Large intestine (tissue), 3 donors: Measurements from ENCODE around the gene ARMH2. TPM values are rescaled to one million over a fixed set of nuclear protein-coding genes. Genes with fewer than 3 reads are reported as not detected.

Source experiments
- DNase-seq, 2 donors: peaks; one replicate each; pipeline versions ENCODE4 v3.0.0 to v3.0.0-alpha.2; 2013
- H3K27ac ChIP-seq: one replicate; pipeline ENCODE4 v1.5.1; 2013; ENCODE audit warnings: low read length
- H3K27me3 ChIP-seq: 2 replicates; pipeline ENCODE4 v1.6.1; 2013; ENCODE audit warnings: low read length; ENCODE audit not compliant: control insufficient read depth, insufficient read depth
- H3K36me3 ChIP-seq: 2 replicates; pipeline ENCODE4 v1.6.1; 2013; ENCODE audit warnings: low read length; ENCODE audit not compliant: control insufficient read depth, insufficient read depth
- H3K4me1 ChIP-seq: one replicate; pipeline ENCODE4 v1.6.1; 2013; ENCODE audit warnings: low read length; ENCODE audit not compliant: control insufficient read depth, insufficient read depth
- H3K4me3 ChIP-seq: one replicate; pipeline ENCODE4 v1.5.1; 2013; ENCODE audit warnings: low read length
- H3K9me3 ChIP-seq: one replicate; pipeline ENCODE4 v1.6.1; 2013; ENCODE audit warnings: mild to moderate bottlenecking, low read depth, low read length, moderate library complexity; ENCODE audit not compliant: control insufficient read depth
- WGBS: methylation state at CpG from one replicate; pipeline ENCODE4 v1.1.5; 2013; ENCODE audit warnings: low lambda C conversion rate; ENCODE audit not compliant: insufficient coverage; 5-methylcytosine and 5-hydroxymethylcytosine counted together
- polyA plus RNA-seq: library from polyadenylated mRNA; unstranded; fragments of 120-200 nt; gene quantifications from one replicate; pipeline ENCODE4 v1.2.1, GENCODE V29; 2013

ARMH2 gene
- polyA plus RNA-seq, 1 donor, result not detected

DNA sequence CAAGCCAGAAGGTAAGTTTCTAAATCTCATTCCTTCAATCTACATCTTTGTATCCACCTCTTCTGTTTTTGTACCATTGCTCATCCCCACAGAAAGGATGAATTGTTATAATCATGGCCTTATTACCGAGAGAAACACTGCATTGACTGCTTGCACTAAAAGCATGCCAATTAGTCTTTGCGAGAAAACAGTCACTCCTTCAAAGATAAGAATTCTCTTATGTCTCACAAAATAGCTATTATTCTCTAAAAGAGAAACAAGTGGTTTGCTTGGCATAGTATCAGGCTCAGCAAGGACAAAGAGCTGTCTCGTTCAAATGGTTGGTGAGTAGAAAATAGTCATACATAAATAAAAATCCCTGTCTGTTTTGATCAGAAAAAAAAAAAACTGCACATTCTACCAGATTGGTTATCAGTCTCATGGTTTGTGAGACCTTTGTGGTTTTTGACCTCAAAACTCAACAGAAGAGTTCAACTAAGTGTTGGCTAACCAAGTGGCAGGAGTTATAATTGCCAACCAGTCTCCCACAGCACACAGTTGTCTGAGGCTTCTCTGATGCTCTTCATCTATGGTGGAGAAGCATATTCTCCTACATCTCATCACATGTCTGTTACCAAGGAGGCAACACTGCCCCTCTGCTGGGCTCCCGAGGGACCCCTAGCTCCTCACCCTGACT is 35.1 kb upstream of the ARMH2 start:
- Histone ChIP-seq H3K9me3 (no peaks in the 10 kb centered on the region), H3K27me3 (no peaks in the 10 kb centered on the region), H3K4me1 (no peaks in the 10 kb centered on the region), H3K27ac (no peak overlapping the region), H3K4me3 (no peak overlapping the region), H3K36me3 (no peaks in the 10 kb centered on the region)
- 87% methylated on average over 3 of the region's 4 CpGs for WGBS
- DNase-seq, result no peak

DNA sequence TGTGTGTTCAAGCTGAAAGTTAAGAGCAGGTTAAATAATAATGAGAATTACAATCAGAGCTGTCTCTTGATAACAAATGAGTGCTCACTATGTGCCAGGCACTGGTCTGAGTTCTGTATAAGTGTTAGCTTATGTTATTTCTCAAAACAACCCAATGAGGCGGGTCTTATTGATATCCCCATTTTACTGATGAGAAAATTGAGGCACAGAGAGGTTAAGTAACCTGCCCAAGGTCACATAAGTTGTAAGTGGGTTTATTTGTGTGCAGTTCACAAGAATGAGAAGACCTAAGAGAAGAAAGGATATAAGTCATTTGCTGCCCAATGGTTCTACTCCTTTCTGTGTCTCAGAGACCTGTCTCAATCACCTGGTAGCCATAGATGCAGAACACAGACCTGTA is 34.1 kb upstream of the ARMH2 start:
- WGBS, result no CpG with 5 or more reads among the region's 1 CpG
- Histone ChIP-seq H3K27me3 (no peaks in the 10 kb centered on the region), H3K27ac (no peak overlapping the region), H3K4me1 (no peaks in the 10 kb centered on the region), H3K36me3 (no peaks in the 10 kb centered on the region), H3K9me3 (no peaks in the 10 kb centered on the region), H3K4me3 (no peak overlapping the region)
- no peak for DNase-seq

DNA sequence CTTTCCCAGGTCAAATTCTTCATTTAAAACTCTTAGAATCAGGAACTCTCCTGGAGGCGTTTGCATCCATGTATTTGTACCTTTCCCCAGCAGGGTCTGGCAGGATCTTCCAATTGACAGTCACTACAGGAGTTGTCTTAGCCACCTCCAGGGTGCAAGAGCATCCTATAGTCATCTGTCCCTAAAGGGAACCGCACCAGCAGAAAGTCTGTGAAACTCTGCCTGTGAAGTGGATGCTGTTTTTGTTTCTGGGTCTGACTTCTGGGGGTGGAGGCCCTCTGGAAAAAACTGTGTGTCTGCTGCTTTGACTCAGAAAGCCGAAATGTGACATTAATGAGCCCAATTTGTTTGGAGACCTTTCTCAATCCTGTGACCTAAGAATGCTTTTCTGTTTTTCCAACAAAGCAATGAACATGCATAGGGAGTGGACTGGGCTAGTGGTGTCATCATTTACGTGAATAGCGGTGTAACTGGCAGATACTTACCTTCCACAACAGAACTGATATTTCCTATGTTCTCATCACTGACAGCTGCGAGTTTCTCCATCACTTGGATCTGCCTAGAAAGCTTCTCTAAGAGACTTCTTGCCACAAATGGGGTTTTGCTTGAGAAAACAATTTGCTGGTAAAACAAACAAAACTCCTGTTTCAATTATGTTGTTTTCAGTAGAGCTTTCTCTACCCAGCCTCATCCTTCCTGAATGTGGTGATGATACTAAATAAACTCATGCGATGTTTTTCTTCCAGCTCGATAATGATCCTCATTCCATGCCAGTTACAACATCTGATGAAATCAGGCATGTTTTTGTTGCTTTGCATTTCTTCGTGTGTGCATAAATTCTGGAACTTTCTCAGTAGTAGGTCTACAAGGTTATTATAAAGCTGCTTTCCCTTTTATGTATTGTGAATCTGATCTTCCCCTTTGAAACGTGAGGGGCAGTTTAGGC is 33.3 kb upstream of the ARMH2 start:
- Histone ChIP-seq H3K27ac (no peak overlapping the region), H3K4me1 (no peaks in the 10 kb centered on the region), H3K27me3 (no peaks in the 10 kb centered on the region), H3K36me3 (no peaks in the 10 kb centered on the region), H3K4me3 (no peak overlapping the region), H3K9me3 (no peaks in the 10 kb centered on the region)
- DNase-seq, result no peak
- no CpG with 5 or more reads among the region's 10 CpGs for WGBS

DNA sequence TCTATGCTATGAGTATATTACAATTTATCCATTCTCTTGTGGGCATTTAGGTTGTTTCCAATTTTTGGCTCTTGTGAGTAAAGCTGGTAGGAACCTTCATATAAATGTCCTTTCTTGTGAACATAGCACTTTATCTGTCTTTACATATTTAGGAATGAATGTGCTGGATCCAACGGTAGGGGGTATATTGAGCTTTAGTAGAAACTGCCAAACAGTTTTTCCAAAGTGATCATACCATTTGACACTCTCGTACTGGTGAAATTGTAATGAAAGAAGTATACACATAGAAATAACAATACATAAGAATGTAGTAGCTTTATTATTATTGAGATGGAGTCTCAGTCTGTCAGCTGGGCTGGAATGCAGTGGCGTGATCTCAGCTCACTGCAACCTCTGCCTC is 30.9 kb upstream of the ARMH2 start:
- H3K36me3 ChIP-seq, result no peaks in the 10 kb centered on the region
- no CpG with 5 or more reads among the region's 3 CpGs for WGBS

DNA sequence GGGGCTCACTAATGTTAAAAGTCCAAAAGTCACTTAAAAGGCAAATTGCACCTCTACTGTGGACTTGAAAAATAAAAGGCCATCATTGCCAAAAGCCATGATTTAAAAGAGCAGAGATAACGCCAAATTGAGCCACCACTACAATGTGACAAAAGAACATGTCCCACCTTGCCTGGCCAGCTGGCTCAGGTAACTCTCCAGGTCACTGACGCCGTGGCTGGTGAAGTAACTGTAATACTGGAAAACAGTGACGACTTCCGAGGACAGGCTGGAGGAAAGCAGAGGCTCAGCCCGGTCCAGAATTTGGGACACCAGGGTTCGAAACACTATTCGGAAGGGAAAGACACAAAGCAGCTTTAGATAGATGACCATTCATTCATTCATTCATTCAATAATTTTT is 29.3 kb upstream of the ARMH2 start:
- Histone ChIP-seq H3K9me3 (no peaks in the 10 kb centered on the region), H3K36me3 (no peaks in the 10 kb centered on the region), H3K27ac (no peak overlapping the region), H3K4me3 (no peak overlapping the region), H3K4me1 (no peaks in the 10 kb centered on the region), H3K27me3 (no peaks in the 10 kb centered on the region)
- WGBS, result 100% methylated on average over 2 of the region's 8 CpGs
- no peak for DNase-seq

More for the DNA sequence above, 30.9 kb upstream of the ARMH2 start:
- Histone ChIP-seq H3K9me3 (no peaks in the 10 kb centered on the region), H3K27ac (no peak overlapping the region), H3K4me3 (no peak overlapping the region), H3K4me1 (no peaks in the 10 kb centered on the region), H3K27me3 (no peaks in the 10 kb centered on the region)
- DNase-seq, result no peak

DNA sequence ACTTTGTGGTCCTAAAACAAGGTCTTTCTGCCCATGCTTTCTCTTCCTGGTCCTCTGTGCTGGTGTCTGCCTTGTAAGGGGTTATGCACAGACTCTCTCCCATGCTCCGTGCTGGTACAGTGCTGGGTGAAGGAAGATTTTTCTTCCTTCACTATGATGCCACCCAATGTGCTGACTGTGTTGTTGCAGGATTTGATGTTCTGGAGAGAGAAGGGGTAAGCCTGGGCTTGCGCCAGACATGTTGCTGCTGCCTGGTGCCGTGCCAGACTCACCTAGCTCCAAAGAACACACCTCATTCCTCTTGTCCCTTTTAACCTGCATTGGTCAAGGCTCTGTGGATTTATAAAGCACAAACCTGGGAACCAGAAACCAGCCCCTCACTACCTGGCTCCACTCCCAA is 28.4 kb upstream of the ARMH2 start:
- no peak overlapping the region for H3K4me3 ChIP-seq
- H3K27ac ChIP-seq, result no peak overlapping the region
- H3K27me3 ChIP-seq, result no peaks in the 10 kb centered on the region
- no peaks in the 10 kb centered on the region for H3K4me1 ChIP-seq
- no peaks in the 10 kb centered on the region for H3K36me3 ChIP-seq
- DNase-seq, result no peak
- WGBS, result no CpG with 5 or more reads among the region's 3 CpGs
- no peaks in the 10 kb centered on the region for H3K9me3 ChIP-seq

DNA sequence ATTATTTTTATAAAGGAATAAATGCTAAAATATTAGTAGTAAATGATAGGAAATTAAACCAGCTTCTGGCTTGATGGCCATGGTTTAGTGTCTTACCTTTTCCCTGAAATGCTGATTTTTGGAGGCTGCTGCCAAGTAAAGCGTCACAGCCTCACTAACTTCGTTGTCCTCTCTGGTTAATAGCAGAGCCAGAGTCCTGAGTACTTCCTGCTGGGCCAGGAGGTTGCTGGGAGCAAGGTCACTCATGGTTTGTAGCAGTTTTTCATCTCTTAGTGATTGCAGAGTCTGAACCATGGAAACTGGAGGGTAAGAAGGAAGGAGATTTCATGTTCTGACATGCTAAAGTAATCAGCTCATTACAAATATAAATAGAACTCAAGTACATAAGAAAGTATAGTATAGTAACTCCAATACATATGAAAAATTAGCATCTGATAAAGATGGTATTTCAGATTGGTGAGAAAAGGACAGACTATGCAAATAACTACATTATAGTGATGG is 26.5 kb upstream of the ARMH2 start:
- H3K36me3 ChIP-seq, result no peaks in the 10 kb centered on the region
- H3K27ac ChIP-seq, result no peak overlapping the region
- H3K4me3 ChIP-seq, result no peak overlapping the region
- no CpG with 5 or more reads among the region's 2 CpGs for WGBS
- DNase-seq, result no peak
- H3K4me1 ChIP-seq, result no peaks in the 10 kb centered on the region
- no peaks in the 10 kb centered on the region for H3K9me3 ChIP-seq
- H3K27me3 ChIP-seq, result no peaks in the 10 kb centered on the region

DNA sequence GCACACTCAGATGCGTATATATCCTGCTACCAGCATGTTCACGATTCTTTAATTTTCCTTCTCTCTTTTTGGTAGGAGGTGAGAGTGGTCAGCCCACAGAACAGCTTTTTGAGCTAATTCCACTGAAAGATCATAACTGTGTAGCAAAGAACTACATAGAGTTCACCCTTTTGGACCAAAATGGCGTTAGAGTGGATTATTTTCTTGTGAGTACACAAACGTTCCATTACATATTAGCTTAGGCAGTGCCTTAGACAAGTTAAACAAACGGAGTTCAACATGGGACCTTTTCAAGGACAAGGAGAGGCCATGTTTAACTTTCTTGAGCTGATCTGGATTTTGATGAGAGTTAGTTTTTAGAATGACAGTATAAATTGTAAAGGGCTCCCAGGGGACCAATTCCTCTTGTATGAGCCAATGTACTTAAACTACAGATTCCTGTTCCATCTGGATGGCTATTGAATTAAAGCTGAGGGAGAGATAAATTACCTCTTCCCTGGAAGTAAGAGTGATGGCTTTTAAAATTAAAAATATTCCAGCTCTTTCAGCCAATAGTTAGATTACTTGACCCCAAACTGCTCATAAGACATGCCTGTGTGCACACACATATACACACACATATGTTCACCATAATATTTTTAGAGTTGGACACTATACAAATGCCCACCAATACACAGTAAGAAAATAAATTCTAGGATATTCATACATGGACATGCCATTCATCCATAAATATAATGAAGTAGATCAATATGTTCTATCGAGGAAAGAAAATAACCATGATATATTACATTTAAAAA is 25.6 kb upstream of the ARMH2 start:
- Histone ChIP-seq H3K27me3 (no peaks in the 10 kb centered on the region), H3K4me3 (no peak overlapping the region), H3K4me1 (no peaks in the 10 kb centered on the region), H3K36me3 (no peaks in the 10 kb centered on the region), H3K9me3 (no peaks in the 10 kb centered on the region), H3K27ac (no peak overlapping the region)
- WGBS, result 100% methylated on average over 2 of the region's 6 CpGs
- no peak for DNase-seq

DNA sequence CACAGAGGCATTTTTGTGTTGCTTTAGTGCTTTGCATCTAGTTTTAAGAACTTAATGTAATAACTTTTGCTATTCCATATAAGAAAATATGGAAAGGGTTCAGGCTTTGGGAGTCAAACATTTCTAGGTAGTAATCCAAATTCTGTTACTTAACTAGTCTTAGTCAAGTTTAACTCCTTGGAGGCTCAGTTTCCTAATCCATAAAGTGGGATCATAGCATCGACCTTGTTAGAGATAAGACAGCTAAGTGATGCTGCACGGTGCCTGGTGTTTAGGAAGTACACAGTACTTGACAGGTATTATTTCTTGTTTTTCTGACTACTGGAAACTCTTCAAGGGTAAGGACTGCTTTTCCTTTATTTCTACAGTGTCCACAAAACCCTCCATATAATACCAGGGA is 24.5 kb upstream of the ARMH2 start:
- no peak overlapping the region for H3K27ac ChIP-seq
- no peaks in the 10 kb centered on the region for H3K9me3 ChIP-seq
- no peaks in the 10 kb centered on the region for H3K36me3 ChIP-seq
- no peak for DNase-seq
- H3K27me3 ChIP-seq, result no peaks in the 10 kb centered on the region
- H3K4me1 ChIP-seq, result no peaks in the 10 kb centered on the region
- no peak overlapping the region for H3K4me3 ChIP-seq
- WGBS, result no CpG with 5 or more reads among the region's 2 CpGs

DNA sequence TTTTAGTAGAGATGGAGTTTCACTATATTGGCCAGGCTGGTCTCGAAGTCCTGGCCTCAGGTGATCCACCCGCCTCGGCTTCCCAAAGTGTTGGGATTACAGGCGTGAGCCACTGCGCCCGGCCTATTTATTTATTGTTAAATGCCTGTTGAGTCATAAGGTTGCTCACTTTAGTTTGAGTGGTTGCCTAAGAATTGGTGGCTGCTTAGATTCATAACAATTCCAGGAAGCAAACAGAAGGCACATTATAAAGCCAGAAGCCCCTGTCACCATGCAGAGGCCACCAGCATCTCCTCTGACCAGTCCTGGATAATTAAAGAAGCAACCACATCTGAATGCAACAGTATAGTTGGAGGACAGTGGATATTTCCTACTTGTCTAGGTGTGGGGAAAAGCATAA is 24.0 kb upstream of the ARMH2 start:
- no CpG with 5 or more reads among the region's 6 CpGs for WGBS
- Histone ChIP-seq H3K27me3 (no peaks in the 10 kb centered on the region), H3K4me1 (no peaks in the 10 kb centered on the region), H3K9me3 (no peaks in the 10 kb centered on the region), H3K36me3 (no peaks in the 10 kb centered on the region), H3K4me3 (no peak overlapping the region), H3K27ac (no peak overlapping the region)
- no peak for DNase-seq
